Liver (tissue), 9 donors: ENCODE data around the gene NXPE3. TPM values are rescaled to one million over a fixed set of nuclear protein-coding genes. Genes with fewer than 3 reads are reported as not detected.
A peak's percentile ranks its signal among the peaks of the same experiment; 100 is the strongest.

ENCODE experiments used
- DNase-seq: peaks from one replicate; pipeline ENCODE4 v3.0.0-alpha.2; 2017; ENCODE audit warnings: low spot score
- H3K27ac ChIP-seq, 2 donors: one replicate each; pipeline ENCODE4 v1.7.0; 2013; ENCODE audit warnings: inconsistent platforms in 2 of 2, low read length in 2 of 2, control low read depth in 1 of 2, low read depth in 1 of 2, mild to moderate bottlenecking in 1 of 2
- H3K27me3 ChIP-seq, 4 donors: one replicate each; pipeline versions ENCODE4 v1.6.1 to v1.7.0; 2013; ENCODE audit warnings: low read length in 3 of 4, inconsistent platforms in 1 of 4, mild to moderate bottlenecking in 1 of 4, moderate library complexity in 1 of 4; ENCODE audit not compliant: control insufficient read depth in 4 of 4, insufficient read depth in 4 of 4
- H3K36me3 ChIP-seq, 4 donors: one replicate each; pipeline versions ENCODE4 v1.6.1 to v1.7.0; 2013; ENCODE audit warnings: low read length in 3 of 4, mild to moderate bottlenecking in 3 of 4, low read depth in 1 of 4, moderate library complexity in 1 of 4; ENCODE audit not compliant: control insufficient read depth in 4 of 4, insufficient read depth in 3 of 4
- H3K4me1 ChIP-seq, 4 donors: one replicate each; pipeline versions ENCODE4 v1.6.1 to v1.7.0; 2013; ENCODE audit warnings: low read length in 3 of 4, mild to moderate bottlenecking in 3 of 4, moderate library complexity in 1 of 4; ENCODE audit not compliant: control insufficient read depth in 4 of 4, insufficient read depth in 4 of 4
- H3K4me3 ChIP-seq, 3 donors: one replicate each; pipeline versions ENCODE4 v1.6.1 to v1.7.0; 2013; ENCODE audit warnings: low read length in 3 of 3, control low read depth in 1 of 3, low read depth in 1 of 3, mild to moderate bottlenecking in 1 of 3
- H3K9ac ChIP-seq, 2 donors: one replicate each; pipeline ENCODE4 v1.7.0; 2013; ENCODE audit warnings: low read length in 2 of 2, mild to moderate bottlenecking in 2 of 2, moderate library complexity in 2 of 2, control low read depth in 1 of 2, low read depth in 1 of 2
- H3K9me3 ChIP-seq, 4 donors: one replicate each; pipeline versions ENCODE4 v1.6.1 to v1.7.0; 2013; ENCODE audit warnings: low read length in 3 of 4; ENCODE audit not compliant: control insufficient read depth in 4 of 4
- EGR1 ChIP-seq, 2 donors: IDR thresholded peaks; 2 replicates each; pipeline ENCODE4 v1.6.1; 2016 to 2018; ENCODE audit warnings: antibody characterized with exemption in 2 of 2, low read depth in 2 of 2
- FOXA1 ChIP-seq: IDR thresholded peaks from 2 replicates; pipeline ENCODE4 v1.6.1; 2016; ENCODE audit warnings: antibody characterized with exemption
- FOXA2 ChIP-seq: IDR thresholded peaks from 2 replicates; pipeline ENCODE4 v1.6.1; 2016; ENCODE audit warnings: antibody characterized with exemption
- GABPA ChIP-seq, 2 donors: IDR thresholded peaks in 1 of 2; conservative IDR thresholded peaks in 1 of 2; 2 replicates each; pipeline ENCODE4 v1.6.1; 2016; ENCODE audit warnings: antibody characterized with exemption in 2 of 2, mild to moderate bottlenecking in 1 of 2, moderate library complexity in 1 of 2
- HNF4A ChIP-seq, 2 donors: conservative IDR thresholded peaks; 2 replicates each; pipeline ENCODE4 v1.6.1; 2016; ENCODE audit warnings: antibody characterized with exemption in 2 of 2, mild to moderate bottlenecking in 2 of 2
- HNF4G ChIP-seq: IDR thresholded peaks from 2 replicates; pipeline ENCODE4 v1.6.1; 2016; ENCODE audit warnings: antibody characterized with exemption
- JUND ChIP-seq, 2 donors: IDR thresholded peaks; 2 replicates each; pipeline ENCODE4 v1.6.1; 2016; ENCODE audit warnings: antibody characterized with exemption in 2 of 2
- NR2F2 ChIP-seq: IDR thresholded peaks from 2 replicates; pipeline ENCODE4 v1.6.1; 2016; ENCODE audit warnings: antibody characterized with exemption
- RAD21 ChIP-seq, 2 donors: IDR thresholded peaks; 2 replicates each; pipeline ENCODE4 v1.6.1; 2016; ENCODE audit warnings: antibody characterized with exemption in 2 of 2, mild to moderate bottlenecking in 2 of 2
- RXRA ChIP-seq, 2 donors: IDR thresholded peaks; 2 replicates each; pipeline ENCODE4 v1.6.1; 2017 to 2018; ENCODE audit warnings: antibody characterized with exemption in 2 of 2, mild to moderate bottlenecking in 1 of 2
- SP1 ChIP-seq: IDR thresholded peaks from 2 replicates; pipeline ENCODE4 v1.6.1; 2018; ENCODE audit warnings: antibody characterized with exemption, mild to moderate bottlenecking
- TAF1 ChIP-seq: conservative IDR thresholded peaks from 2 replicates; pipeline ENCODE4 v1.6.1; 2016; ENCODE audit warnings: antibody characterized with exemption, mild to moderate bottlenecking
- WGBS: extraction: QIAGEN DNeasy Blood & Tissue Kit; methylation state at CpG from one replicate; pipeline ENCODE4 v1.1.7; 2013; 5-methylcytosine and 5-hydroxymethylcytosine counted together
- polyA plus RNA-seq, 2 donors: library from polyadenylated mRNA; stranded (reverse) in 1 of 2; unstranded in 1 of 2; fragments of 200-250 nt in 1 of 2; fragments of >200 nt in 1 of 2; fragmentation: Nextera tagmentation in 1 of 2; extraction: Ambion mirVana in 1 of 2; gene quantifications; one replicate each; pipeline versions ENCODE4 v1.2.1 to v1.2.3, GENCODE V29; 2013 to 2015
- total RNA-seq, 2 donors: library from RNA; depleted of rRNA; stranded (reverse); fragments of >200 nt; gene quantifications; one replicate each; pipeline ENCODE4 v1.2.3, GENCODE V29; 2014
- TF ChIP-seq, protein P1 (sequence below): IDR thresholded peaks from 2 replicates; pipeline ENCODE4 v1.6.1; 2016; ENCODE audit warnings: antibody characterized with exemption
- TF ChIP-seq, protein P2 (sequence below): IDR thresholded peaks from 2 replicates; pipeline ENCODE4 v1.6.1; 2016; ENCODE audit warnings: antibody characterized with exemption
- TF ChIP-seq, protein P3 (sequence below): IDR thresholded peaks from 2 replicates; pipeline ENCODE4 v1.6.1; 2016; ENCODE audit warnings: antibody characterized with exemption
- donor health status: healthy.
- donor health status: healthy.
- donor health status: healthy.
- donor health status: healthy.
- donor health status: healthy.

The NXPE3 gene
- total and polyA plus RNA-seq, 4 donors = 1.1 to 2.7 (median 1.7) TPM

- H3K9me3 ChIP-seq = no peaks in the 10 kb centered on the region
- no peak for DNase-seq
- no peak overlapping the region for H3K9ac ChIP-seq
- peaks cover 0 to 10% (median 4%) of the 10 kb centered on the region in 4 donors for H3K4me1 ChIP-seq
- TF ChIP-seq, protein P1, sequence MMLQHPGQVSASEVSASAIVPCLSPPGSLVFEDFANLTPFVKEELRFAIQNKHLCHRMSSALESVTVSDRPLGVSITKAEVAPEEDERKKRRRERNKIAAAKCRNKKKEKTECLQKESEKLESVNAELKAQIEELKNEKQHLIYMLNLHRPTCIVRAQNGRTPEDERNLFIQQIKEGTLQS = no peak
- no peak for TF ChIP-seq JUND (IDR thresholded peaks at IDR 0.05)
- TF ChIP-seq GABPA (IDR thresholded peaks at IDR 0.05 in 1 of 2, conservative IDR thresholded peaks at IDR 0.05 in 1 of 2) = no peak
- TF ChIP-seq FOXA1 = no peak
- no peak for TF ChIP-seq SP1
- TF ChIP-seq HNF4G = no peak
- no peak for TF ChIP-seq TAF1
- TF ChIP-seq EGR1 (IDR thresholded peaks at IDR 0.05; ENCODE audit: low read depth in 2 of 2) = no peak
- no peak for TF ChIP-seq FOXA2
- TF ChIP-seq HNF4A (conservative IDR thresholded peaks at IDR 0.05) = no peak
- no peak for TF ChIP-seq RAD21 (IDR thresholded peaks at IDR 0.05)
- TF ChIP-seq, protein P2, sequence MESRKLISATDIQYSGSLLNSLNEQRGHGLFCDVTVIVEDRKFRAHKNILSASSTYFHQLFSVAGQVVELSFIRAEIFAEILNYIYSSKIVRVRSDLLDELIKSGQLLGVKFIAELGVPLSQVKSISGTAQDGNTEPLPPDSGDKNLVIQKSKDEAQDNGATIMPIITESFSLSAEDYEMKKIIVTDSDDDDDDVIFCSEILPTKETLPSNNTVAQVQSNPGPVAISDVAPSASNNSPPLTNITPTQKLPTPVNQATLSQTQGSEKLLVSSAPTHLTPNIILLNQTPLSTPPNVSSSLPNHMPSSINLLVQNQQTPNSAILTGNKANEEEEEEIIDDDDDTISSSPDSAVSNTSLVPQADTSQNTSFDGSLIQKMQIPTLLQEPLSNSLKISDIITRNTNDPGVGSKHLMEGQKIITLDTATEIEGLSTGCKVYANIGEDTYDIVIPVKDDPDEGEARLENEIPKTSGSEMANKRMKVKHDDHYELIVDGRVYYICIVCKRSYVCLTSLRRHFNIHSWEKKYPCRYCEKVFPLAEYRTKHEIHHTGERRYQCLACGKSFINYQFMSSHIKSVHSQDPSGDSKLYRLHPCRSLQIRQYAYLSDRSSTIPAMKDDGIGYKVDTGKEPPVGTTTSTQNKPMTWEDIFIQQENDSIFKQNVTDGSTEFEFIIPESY = no peak
- TF ChIP-seq, protein P3, sequence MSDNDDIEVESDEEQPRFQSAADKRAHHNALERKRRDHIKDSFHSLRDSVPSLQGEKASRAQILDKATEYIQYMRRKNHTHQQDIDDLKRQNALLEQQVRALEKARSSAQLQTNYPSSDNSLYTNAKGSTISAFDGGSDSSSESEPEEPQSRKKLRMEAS = no peak
- 75% methylated on average over 2 of the region's 2 CpGs for WGBS
- H3K27ac ChIP-seq = no peak overlapping the region
- H3K36me3 ChIP-seq = no peaks in the 10 kb centered on the region
- H3K4me3 ChIP-seq = no peak overlapping the region
- H3K27me3 ChIP-seq = no peaks in the 10 kb centered on the region
These were observed 1.6 kb downstream of the NXPE3 start for GRCh38 chr3:101780661-101781060.

DNA sequence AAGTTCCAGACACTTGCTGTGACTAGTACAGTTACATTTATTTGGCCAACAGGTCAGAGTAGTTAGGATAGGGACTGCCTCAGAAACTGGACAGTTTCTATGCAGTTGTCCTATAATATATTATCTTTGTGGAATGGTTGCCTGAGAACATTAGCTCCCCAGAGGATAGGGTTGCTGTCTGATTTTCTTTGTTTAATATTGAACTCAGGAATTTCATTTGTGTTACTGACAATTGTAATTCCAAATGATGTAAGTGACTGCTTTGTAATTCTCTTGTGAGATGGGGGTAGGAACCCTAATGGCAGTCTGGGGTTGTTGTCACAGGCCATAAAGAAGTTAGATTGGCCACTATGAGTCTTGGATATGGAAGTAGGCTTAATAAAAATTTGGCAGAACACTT is 2.2 kb downstream of the NXPE3 start:
- H3K4me3 ChIP-seq = no peak overlapping the region
- H3K36me3 ChIP-seq = no peaks in the 10 kb centered on the region
- no peaks in the 10 kb centered on the region for H3K9me3 ChIP-seq
- no peak overlapping the region for H3K27ac ChIP-seq
- TF ChIP-seq, protein P3 = no peak
- no peak for TF ChIP-seq HNF4G
- DNase-seq = no peak
- no peaks in the 10 kb centered on the region for H3K27me3 ChIP-seq
- no peak overlapping the region for H3K9ac ChIP-seq
- peaks cover 0 to 10% (median 4%) of the 10 kb centered on the region in 4 donors for H3K4me1 ChIP-seq

- H3K27me3 ChIP-seq = no peaks in the 10 kb centered on the region
- no peaks in the 10 kb centered on the region for H3K36me3 ChIP-seq
- no peak overlapping the region for H3K4me3 ChIP-seq
- no peak for DNase-seq
- WGBS = 78% methylated on average over 5 of the region's 5 CpGs
- TF ChIP-seq RXRA (IDR thresholded peaks at IDR 0.05) = no peak
- peak; percentile 28 for TF ChIP-seq NR2F2
- H3K9ac ChIP-seq = peak overlapping the region in 1 of 2 donors; percentile 55
- H3K4me1 ChIP-seq = peaks cover 0 to 2% (median 0%) of the 10 kb centered on the region in 4 donors
- no peaks in the 10 kb centered on the region for H3K9me3 ChIP-seq
- H3K27ac ChIP-seq = peak overlapping the region in 1 of 2 donors; percentile 31
These were observed 6.0 kb downstream of the NXPE3 start for GRCh38 chr3:101784855-101785613.
